Vagina (tissue), 2 donors: ENCODE data around the gene GGCT.

Experiments used
- POLR2A ChIP-seq, 2 donors: fragments of 450-650 bp; IDR thresholded peaks; one replicate each; pipeline ENCODE4 v1.6.1; 2017; ENCODE audit warnings: antibody characterized with exemption in 2 of 2, mild to moderate bottlenecking in 2 of 2, moderate library complexity in 2 of 2
- TF ChIP-seq, protein P1 (sequence below), 3 experiments: fragments of 450-650 bp in 2 of 3; fragments of 200-600 bp in 1 of 3; sonication (generic) in 1 of 3; IDR thresholded peaks; one replicate each; pipeline ENCODE4 v1.5.1; 2017 to 2019; ENCODE audit warnings: antibody characterized with exemption in 3 of 3, mild to moderate bottlenecking in 2 of 3, moderate library complexity in 2 of 3

DNA sequence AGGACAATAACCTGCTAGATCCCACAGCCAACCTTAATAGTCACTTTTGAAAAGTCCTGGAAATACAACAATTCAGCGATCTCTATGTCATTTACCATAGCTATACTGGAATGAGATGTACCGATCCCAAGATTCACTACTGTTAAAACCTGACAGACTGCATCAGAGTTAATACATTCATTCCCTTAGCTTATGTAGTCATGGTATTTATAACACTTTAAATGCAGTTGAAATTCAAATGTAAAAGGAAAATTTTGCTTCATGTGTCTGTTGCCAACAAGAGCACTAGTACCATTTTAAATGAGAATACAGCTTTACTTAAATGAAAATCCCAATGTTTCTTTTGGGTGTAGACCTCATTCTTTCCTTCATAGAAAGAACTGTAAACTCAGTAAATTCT lies 11.1 kb upstream of the GGCT start:
- TF ChIP-seq POLR2A (IDR thresholded peaks at IDR 0.05): no peak
- TF ChIP-seq, protein P1, sequence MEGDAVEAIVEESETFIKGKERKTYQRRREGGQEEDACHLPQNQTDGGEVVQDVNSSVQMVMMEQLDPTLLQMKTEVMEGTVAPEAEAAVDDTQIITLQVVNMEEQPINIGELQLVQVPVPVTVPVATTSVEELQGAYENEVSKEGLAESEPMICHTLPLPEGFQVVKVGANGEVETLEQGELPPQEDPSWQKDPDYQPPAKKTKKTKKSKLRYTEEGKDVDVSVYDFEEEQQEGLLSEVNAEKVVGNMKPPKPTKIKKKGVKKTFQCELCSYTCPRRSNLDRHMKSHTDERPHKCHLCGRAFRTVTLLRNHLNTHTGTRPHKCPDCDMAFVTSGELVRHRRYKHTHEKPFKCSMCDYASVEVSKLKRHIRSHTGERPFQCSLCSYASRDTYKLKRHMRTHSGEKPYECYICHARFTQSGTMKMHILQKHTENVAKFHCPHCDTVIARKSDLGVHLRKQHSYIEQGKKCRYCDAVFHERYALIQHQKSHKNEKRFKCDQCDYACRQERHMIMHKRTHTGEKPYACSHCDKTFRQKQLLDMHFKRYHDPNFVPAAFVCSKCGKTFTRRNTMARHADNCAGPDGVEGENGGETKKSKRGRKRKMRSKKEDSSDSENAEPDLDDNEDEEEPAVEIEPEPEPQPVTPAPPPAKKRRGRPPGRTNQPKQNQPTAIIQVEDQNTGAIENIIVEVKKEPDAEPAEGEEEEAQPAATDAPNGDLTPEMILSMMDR (IDR thresholded peaks at IDR 0.05): no peak
